HepG2 (cell line): ENCODE data around the gene RCBTB2. TPM values are rescaled to one million over a fixed set of nuclear protein-coding genes. Genes with fewer than 3 reads are reported as not detected.

ENCODE experiments used
- ATAC-seq: fragments of 200-7000 bp; cut with Tn5 transposase; 3 replicates; pipeline ENCODE4 v1.9.1; 2020; ENCODE audit warnings: mild to moderate bottlenecking, moderate library complexity
- BruUV-seq: library from RNA; stranded (reverse); fragments of 400-500 nt; replicated peaks from 2 replicates; lab custom pipeline; 2021; lab: Mats Ljungman, UMichigan
- CTCF ChIA-PET: fragments of 300-600 bp; formaldehyde crosslinking; extraction: SDS; loops from one replicate; lab custom pipeline; 2021; ENCODE audit warnings: low total read pairs, inconsistent platforms, low intra/inter-chr PET ratio; lab: Yijun Ruan, JAX
- POLR2A ChIA-PET: fragments of 350-600 bp; sonication (Branson Sonifier 250); formaldehyde crosslinking; loops from one replicate; lab custom pipeline; 2020; ENCODE audit warnings: antibody characterized with exemption, inconsistent platforms; lab: Yijun Ruan, JAX
- DNase-seq: peaks from one replicate; pipeline ENCODE4 v3.0.0-alpha.2; 2015; ENCODE audit warnings: low spot score
- FAIRE-seq: peaks from 3 replicates; lab custom pipeline; 2011; peaks lifted over from hg19 to GRCh38; lab: Jason Lieb, UNC
- H2AFZ ChIP-seq: one replicate; pipeline ENCODE4 v1.6.1; 2011; ENCODE audit warnings: low read length, inconsistent platforms
- H3K27ac ChIP-seq: fragments of 300-600 bp; 3 replicates; pipeline ENCODE4 v1.8.0; 2011; ENCODE audit warnings: mixed run types, mild to moderate bottlenecking, mixed read lengths, low read length, inconsistent platforms; ENCODE audit not compliant: insufficient read depth; ENCODE audit errors: extremely low read length
- H3K27me3 ChIP-seq, 2 experiments: fragments of 200-600 bp in 1 of 2; 2 replicates in 1 of 2; 3 replicates in 1 of 2; pipeline versions ENCODE4 v1.6.0 to v1.8.0; 2011; ENCODE audit warnings: low read length in 2 of 2, mild to moderate bottlenecking in 2 of 2, moderate library complexity in 2 of 2, inconsistent platforms in 1 of 2; ENCODE audit not compliant: insufficient read depth in 2 of 2, control insufficient read depth in 1 of 2
- H3K36me3 ChIP-seq, 2 experiments: fragments of 200-600 bp in 1 of 2; replicated peaks in 1 of 2; 2 replicates in 1 of 2; 3 replicates in 1 of 2; pipeline versions ENCODE4 v1.5.1 to v1.8.0; 2011; ENCODE audit warnings: low read length in 2 of 2, inconsistent platforms in 1 of 2; ENCODE audit not compliant: insufficient read depth in 2 of 2, control insufficient read depth in 1 of 2
- H3K4me1 ChIP-seq: 2 replicates; pipeline ENCODE4 v1.5.1; 2012; ENCODE audit warnings: low read length, inconsistent platforms; ENCODE audit not compliant: insufficient read depth
- H3K4me2 ChIP-seq: 2 replicates; pipeline ENCODE4 v1.6.0; 2011; ENCODE audit warnings: low read depth, low read length, inconsistent platforms
- H3K4me3 ChIP-seq, 3 experiments: fragments of 200-600 bp in 1 of 3; sonication (generic), shearing (Covaris generic) in 1 of 3; replicated peaks in 1 of 3; 2 replicates each; pipeline ENCODE4 v1.5.1; 2011 to 2016; ENCODE audit warnings: low read length in 3 of 3, inconsistent platforms in 2 of 3, low read depth in 2 of 3, mild to moderate bottlenecking in 2 of 3, control low read depth in 1 of 3, mixed read lengths in 1 of 3; ENCODE audit not compliant: insufficient read depth in 1 of 3
- H3K79me2 ChIP-seq: one replicate; pipeline ENCODE4 v1.6.1; 2011; ENCODE audit warnings: low read length, inconsistent platforms; ENCODE audit not compliant: insufficient read depth
- H3K9ac ChIP-seq: 2 replicates; pipeline ENCODE4 v1.6.0; 2011; ENCODE audit warnings: mild to moderate bottlenecking, low read depth, low read length, inconsistent platforms; ENCODE audit not compliant: insufficient read depth
- H3K9me3 ChIP-seq: 2 replicates; pipeline ENCODE4 v1.5.1; 2012; ENCODE audit warnings: mild to moderate bottlenecking, low read length
- H4K20me1 ChIP-seq: 2 replicates; pipeline ENCODE4 v1.6.0; 2011; ENCODE audit warnings: inconsistent platforms, mild to moderate bottlenecking, low read length, moderate library complexity; ENCODE audit not compliant: insufficient read depth
- ATF7 ChIP-seq, 2 experiments: fragments of 450-650 bp in 1 of 2; sonication (generic) in 1 of 2; formaldehyde crosslinking in 1 of 2; IDR thresholded peaks; 2 replicates each; pipeline versions ENCODE4 v1.4.0 to v1.6.1; 2016 to 2020; ENCODE audit warnings: antibody characterized with exemption in 1 of 2, mild to moderate bottlenecking in 1 of 2, missing genetic modification reagents in 1 of 2
- BCL3 ChIP-seq: sonication (generic); formaldehyde crosslinking; IDR thresholded peaks from 2 replicates; pipeline ENCODE4 v1.5.1; 2020; ENCODE audit warnings: mild to moderate bottlenecking, missing genetic modification reagents, moderate library complexity
- CSRNP1 ChIP-seq: sonication (generic); formaldehyde crosslinking; IDR thresholded peaks from 2 replicates; pipeline ENCODE4 v1.8.1; 2023; ENCODE audit warnings: mild to moderate bottlenecking, missing genetic modification reagents
- HIVEP1 ChIP-seq: sonication (generic); formaldehyde crosslinking; IDR thresholded peaks from 2 replicates; pipeline ENCODE4 v1.4.0; 2020; ENCODE audit warnings: mild to moderate bottlenecking, missing genetic modification reagents
- KDM3A ChIP-seq: IDR thresholded peaks from 2 replicates; pipeline ENCODE4 v1.6.1; 2018; ENCODE audit warnings: low read depth, missing compliant biosample characterization
- KLF9 ChIP-seq: IDR thresholded peaks from 2 replicates; pipeline ENCODE4 v1.6.1; 2016; ENCODE audit warnings: low read depth
- MXD4 ChIP-seq: IDR thresholded peaks from 2 replicates; pipeline ENCODE4 v1.6.1; 2016; ENCODE audit warnings: mild to moderate bottlenecking, missing biosample characterization, missing genetic modification reagents
- NFE2L2 ChIP-seq: fragments of 150-350 bp; IDR thresholded peaks from 2 replicates; pipeline ENCODE4 v1.6.1; 2014; ENCODE audit warnings: low read length
- TP53 ChIP-seq: sonication (generic); formaldehyde crosslinking; conservative IDR thresholded peaks from 2 replicates; pipeline ENCODE4 v1.4.0; 2020; ENCODE audit warnings: missing genetic modification reagents
- WIZ ChIP-seq: sonication (generic); formaldehyde crosslinking; IDR thresholded peaks from 2 replicates; pipeline ENCODE4 v1.5.1; 2020; ENCODE audit warnings: mild to moderate bottlenecking, missing genetic modification reagents
- ZNF557 ChIP-seq: sonication (generic); formaldehyde crosslinking; IDR thresholded peaks from 2 replicates; pipeline ENCODE4 v1.4.0; 2020; ENCODE audit warnings: missing genetic modification reagents
- ZNF672 ChIP-seq: sonication (generic); formaldehyde crosslinking; IDR thresholded peaks from 2 replicates; pipeline ENCODE4 v1.8.1; 2022; ENCODE audit warnings: missing genetic modification reagents
- WGBS: methylation state at CpG from one replicate; pipeline ENCODE4 v1.1.6; 2017; ENCODE audit warnings: low lambda C conversion rate; 5-methylcytosine and 5-hydroxymethylcytosine counted together
- in situ Hi-C: cut with HindIII; loops from 2 replicates; pipeline ENCODE4 v1.10.0; 2017; ENCODE audit warnings: low pct_unique_long_range_greater_than_20kb; ENCODE audit not compliant: extremely low pct_ligation_motif_present
- intact Hi-C: fragments of 100-400 bp; cut with micrococcal nuclease; formaldehyde crosslinking; loops from one replicate; pipeline ENCODE4 v1.10.0; 2022; ENCODE audit not compliant: unreplicated experiment
- polyA plus RNA-seq, 8 experiments: library from polyadenylated mRNA; depleted of rRNA in 3 of 8; stranded (reverse) in 7 of 8; unstranded in 1 of 8; fragments of >200 nt; fragmentation: Illumina TruSeq in 4 of 8; extraction: Trizol in 4 of 8; gene quantifications; 2 replicates each; pipeline versions ENCODE4 v1.2.1 to v1.2.3, GENCODE V29; 2011 to 2016; ENCODE audit warnings: low read depth in 4 of 8, missing spikeins in 1 of 8, mixed read lengths in 1 of 8; ENCODE audit not compliant: insufficient read depth in 1 of 8
- total RNA-seq, 5 experiments: library from RNA; depleted of rRNA; stranded (reverse); fragments of >200 nt; fragmentation: Illumina TruSeq; extraction: Trizol; gene quantifications; 2 replicates each; pipeline ENCODE4 v1.2.3, GENCODE V29; 2016; ENCODE audit warnings: low read depth in 1 of 5

Gene RCBTB2
- total and polyA plus RNA-seq, 2 of the 13 experiments (the other 11 are each of a cell fraction or from before 2014, with no cell fraction given): 1.9 to 2.7 TPM

DNA sequence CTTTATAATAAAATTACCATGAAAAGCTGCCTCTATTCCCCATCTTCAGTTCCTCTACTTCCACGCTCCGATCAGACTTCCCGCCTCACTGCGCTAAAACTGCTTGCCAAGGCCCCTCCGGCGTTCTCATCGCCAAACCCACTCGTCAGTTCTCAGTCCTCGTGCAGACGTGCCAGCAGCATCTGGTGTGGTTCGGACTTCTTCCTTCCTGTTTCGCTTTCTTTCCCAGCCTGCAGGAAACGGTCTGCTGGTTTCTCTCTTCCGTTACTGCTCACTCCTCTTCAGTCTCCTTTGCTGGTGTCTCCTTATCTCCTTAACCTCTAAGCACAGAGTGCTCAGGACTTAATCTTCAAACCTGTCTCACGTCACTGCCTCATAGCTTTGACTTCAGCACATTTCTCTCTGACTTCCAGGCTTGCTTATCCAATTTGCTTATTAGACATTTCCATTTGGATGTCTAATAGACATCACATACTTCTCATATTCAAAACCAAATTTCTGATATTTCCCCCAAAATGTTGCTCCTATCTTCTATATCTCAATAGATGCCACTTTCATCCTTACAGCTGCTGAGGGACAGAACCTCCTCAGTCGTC lies 40.3 kb downstream of the RCBTB2 start:
- Histone ChIP-seq H3K4me3 (no peak overlapping the region), H3K79me2 (no peaks in the 10 kb centered on the region), H3K4me1 (peaks cover 19% of the 10 kb centered on the region), H4K20me1 (no peaks in the 10 kb centered on the region), H3K9me3 (no peaks in the 10 kb centered on the region), H3K27ac (no peak overlapping the region), H3K36me3 (no peaks in the 10 kb centered on the region), H2AFZ (no peak overlapping the region), H3K27me3 (no peaks in the 10 kb centered on the region), H3K4me2 (no peak overlapping the region), H3K9ac (no peak overlapping the region)
- in situ Hi-C loops: no loop called here
- CTCF ChIA-PET: no interaction called here
- POLR2A ChIA-PET: interaction anchor here (0.7 kb wide), 1 partner anchor 40 kb away, joined by 3 read pairs; the partner anchor contains the start of gene RCBTB2
- TF ChIP-seq CSRNP1 (CRISPR knock-in tag) (no peak), NFE2L2 (no peak), ATF7 (IDR thresholded peaks at IDR 0.05) (no peak), ATF7 (CRISPR knock-in tag; IDR thresholded peaks at IDR 0.05) (no peak), WIZ (CRISPR knock-in tag) (no peak), ZNF557 (CRISPR knock-in tag) (no peak), MXD4 (CRISPR knock-in tag) (no peak), TP53 (no peak)
- no TSS peak for BruUV-seq
- intact Hi-C loops: no loop called here
- FAIRE-seq: no peak
- DNase-seq: no peak
- ATAC-seq: no peak
- 94% methylated on average over 16 of the region's 16 CpGs for WGBS

DNA sequence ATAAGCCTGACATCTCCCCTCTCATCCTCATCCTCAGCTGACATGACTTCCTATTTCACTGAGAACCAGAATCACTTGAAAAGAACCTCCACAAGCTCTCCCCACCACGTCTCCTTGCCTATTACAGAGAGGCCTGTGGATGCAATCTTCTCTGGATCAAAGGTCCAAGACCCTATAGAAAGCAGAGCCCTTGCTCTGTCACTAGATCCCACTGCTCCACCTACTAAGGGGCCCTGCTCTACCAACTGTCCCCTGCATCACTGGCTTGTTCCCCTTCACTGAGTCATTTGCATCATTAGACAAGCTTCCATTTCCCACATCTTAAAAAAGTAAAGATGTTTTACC lies 40.8 kb downstream of the RCBTB2 start:
- no peak overlapping the region for H3K4me2 ChIP-seq
- no peak for DNase-seq
- no TSS peak for BruUV-seq
- POLR2A ChIA-PET: interaction anchor here (0.7 kb wide), 1 partner anchor 41 kb away, joined by 3 read pairs; the partner anchor contains the start of gene RCBTB2
- no peaks in the 10 kb centered on the region for H3K79me2 ChIP-seq
- no peak overlapping the region for H3K9ac ChIP-seq
- no peaks in the 10 kb centered on the region for H3K27me3 ChIP-seq
- no peaks in the 10 kb centered on the region for H3K36me3 ChIP-seq
- in situ Hi-C loops: no loop called here
- intact Hi-C loops: no loop called here
- TF ChIP-seq ZNF672 (CRISPR knock-in tag) (no peak), HIVEP1 (CRISPR knock-in tag) (no peak), BCL3 (CRISPR knock-in tag) (no peak), KDM3A (no peak), KLF9 (CRISPR knock-in tag) (no peak)
- 57% methylated on average over 1 of the region's 1 CpG for WGBS
- H4K20me1 ChIP-seq: no peaks in the 10 kb centered on the region
- CTCF ChIA-PET: no interaction called here
- no peak for ATAC-seq
- H3K4me3 ChIP-seq: no peak overlapping the region
- no peak overlapping the region for H2AFZ ChIP-seq
- no peak overlapping the region for H3K27ac ChIP-seq
- no peak for FAIRE-seq
- H3K4me1 ChIP-seq: peaks cover 19% of the 10 kb centered on the region
- H3K9me3 ChIP-seq: no peaks in the 10 kb centered on the region
